IMR-90 (cell line): ENCODE results near the gene CYP20A1. TPM values are rescaled to one million over a fixed set of nuclear protein-coding genes. Genes with fewer than 3 reads are reported as not detected.

Source experiments
- ATAC-seq: fragments of 200-7000 bp; cut with Tn5 transposase; 2 replicates; pipeline ENCODE4 v1.9.1; 2020; ENCODE audit warnings: low read depth, mild to moderate bottlenecking, moderate library complexity
- BruUV-seq: library from RNA; stranded (reverse); fragments of 400-500 nt; replicated peaks from 2 replicates; lab custom pipeline; 2021; lab: Mats Ljungman, UMichigan
- CTCF ChIA-PET: fragments of 300-600 bp; formaldehyde crosslinking; extraction: SDS; loops from one replicate; lab custom pipeline; 2021; ENCODE audit warnings: antibody characterized with exemption; lab: Yijun Ruan, JAX
- POLR2A ChIA-PET: fragments of 300-600 bp; sonication (Branson Sonifier 250); formaldehyde crosslinking; loops from one replicate; lab custom pipeline; 2022; ENCODE audit warnings: antibody characterized with exemption; ENCODE audit not compliant: unreplicated experiment; lab: Charles Lee
- DNase-seq: peaks from one replicate; pipeline ENCODE4 v3.0.0; 2013
- H2AFZ ChIP-seq: replicated peaks from 2 replicates; pipeline ENCODE3; 2013; ENCODE audit warnings: low read length, mild to moderate bottlenecking; ENCODE audit not compliant: poor library complexity
- H2AK5ac ChIP-seq: 2 replicates; pipeline ENCODE4 v1.6.1; 2013; ENCODE audit warnings: low read depth, low read length, inconsistent platforms
- H2AK9ac ChIP-seq: replicated peaks from 2 replicates; pipeline ENCODE3; 2013; ENCODE audit warnings: mild to moderate bottlenecking, low read depth, low read length, moderate library complexity; ENCODE audit not compliant: poor library complexity
- H2BK120ac ChIP-seq: 2 replicates; pipeline ENCODE4 v1.6.1; 2013; ENCODE audit warnings: low read depth, low read length, inconsistent platforms
- H2BK15ac ChIP-seq: 3 replicates; pipeline ENCODE4 v1.6.1; 2013; ENCODE audit warnings: low read depth, low read length, inconsistent platforms
- H2BK20ac ChIP-seq: 2 replicates; pipeline ENCODE4 v1.6.1; 2013; ENCODE audit warnings: low read depth, mild to moderate bottlenecking, inconsistent platforms, low read length, moderate library complexity
- H2BK5ac ChIP-seq: 2 replicates; pipeline ENCODE4 v1.6.1; 2013; ENCODE audit warnings: mild to moderate bottlenecking, low read depth, low read length, inconsistent platforms; ENCODE audit not compliant: poor library complexity, severe bottlenecking
- H3K14ac ChIP-seq: replicated peaks from 2 replicates; pipeline ENCODE4 v1.6.1; 2013; ENCODE audit warnings: low read depth, low read length, inconsistent platforms
- H3K18ac ChIP-seq: 2 replicates; pipeline ENCODE4 v1.6.1; 2013; ENCODE audit warnings: low read depth, low read length, control low read depth
- H3K23ac ChIP-seq: 2 replicates; pipeline ENCODE4 v1.6.1; 2013; ENCODE audit warnings: low read depth, low read length, inconsistent platforms
- H3K27ac ChIP-seq: 2 replicates; pipeline ENCODE4 v1.5.1; 2013; ENCODE audit warnings: mild to moderate bottlenecking, control low read depth, low read length; ENCODE audit not compliant: insufficient read depth
- H3K27me3 ChIP-seq: 2 replicates; pipeline ENCODE4 v1.6.1; 2013; ENCODE audit warnings: low read length; ENCODE audit not compliant: control insufficient read depth, insufficient read depth
- H3K36me3 ChIP-seq: 2 replicates; pipeline ENCODE4 v1.6.1; 2013; ENCODE audit warnings: low read length, mixed read lengths; ENCODE audit not compliant: control insufficient read depth, insufficient read depth
- H3K4ac ChIP-seq: 2 replicates; pipeline ENCODE4 v1.6.1; 2013; ENCODE audit warnings: low read depth, low read length, inconsistent platforms
- H3K4me1 ChIP-seq: 2 replicates; pipeline ENCODE4 v1.6.1; 2013; ENCODE audit warnings: low read length, mixed read lengths; ENCODE audit not compliant: control insufficient read depth, insufficient read depth
- H3K4me2 ChIP-seq: 2 replicates; pipeline ENCODE4 v1.6.1; 2013; ENCODE audit warnings: low read depth, mild to moderate bottlenecking, control low read depth, low read length, moderate library complexity
- H3K4me3 ChIP-seq: 2 replicates; pipeline ENCODE4 v1.5.1; 2013; ENCODE audit warnings: low read depth, mild to moderate bottlenecking, control low read depth, low read length, moderate library complexity; ENCODE audit not compliant: insufficient read depth
- H3K56ac ChIP-seq: 2 replicates; pipeline ENCODE4 v1.6.1; 2013; ENCODE audit warnings: low read length, inconsistent platforms; ENCODE audit not compliant: insufficient read depth; ENCODE audit errors: extremely low read depth
- H3K79me1 ChIP-seq, 2 experiments: 2 replicates each; pipeline ENCODE4 v1.6.1; 2013; ENCODE audit warnings: low read length in 2 of 2, inconsistent platforms in 1 of 2, low read depth in 1 of 2
- H3K9ac ChIP-seq: 2 replicates; pipeline ENCODE4 v1.6.1; 2013; ENCODE audit warnings: low read depth, low read length, control low read depth
- H3K9me1 ChIP-seq: 2 replicates; pipeline ENCODE4 v1.6.1; 2013; ENCODE audit warnings: low read length, inconsistent platforms; ENCODE audit not compliant: insufficient read depth
- H3K9me3 ChIP-seq: 2 replicates; pipeline ENCODE4 v1.6.1; 2013; ENCODE audit warnings: low read length; ENCODE audit not compliant: control insufficient read depth, insufficient read depth
- H4K20me1 ChIP-seq: 2 replicates; pipeline ENCODE4 v1.6.1; 2013; ENCODE audit warnings: low read length, inconsistent platforms; ENCODE audit not compliant: insufficient read depth
- H4K5ac ChIP-seq: 2 replicates; pipeline ENCODE4 v1.6.1; 2013; ENCODE audit warnings: mild to moderate bottlenecking, low read depth, low read length, control low read depth
- H4K8ac ChIP-seq, 2 experiments: 2 replicates each; pipeline ENCODE4 v1.6.1; 2013; ENCODE audit warnings: low read depth in 2 of 2, low read length in 2 of 2, control low read depth in 1 of 2, inconsistent platforms in 1 of 2
- H4K91ac ChIP-seq: 2 replicates; pipeline ENCODE4 v1.6.1; 2013; ENCODE audit warnings: low read depth, low read length, inconsistent platforms; ENCODE audit not compliant: insufficient read depth
- BHLHE40 ChIP-seq: fragments of 150-350 bp; IDR thresholded peaks from 2 replicates; pipeline ENCODE4 v1.6.1; 2016; ENCODE audit warnings: mild to moderate bottlenecking, low read depth, low read length
- CEBPB ChIP-seq: IDR thresholded peaks from 2 replicates; pipeline ENCODE4 v1.6.1; 2012; ENCODE audit warnings: low read depth, low read length, improper control_type of control experiment
- ELK1 ChIP-seq: fragments of 150-350 bp; IDR thresholded peaks from 2 replicates; pipeline ENCODE4 v1.6.1; 2016; ENCODE audit warnings: low read depth, mild to moderate bottlenecking, low read length, moderate library complexity, borderline replicate concordance
- MAFK ChIP-seq: IDR thresholded peaks from 2 replicates; pipeline ENCODE4 v1.6.1; 2012; ENCODE audit warnings: low read depth, low read length, improper control_type of control experiment
- NFE2L2 ChIP-seq: fragments of 150-350 bp; IDR thresholded peaks from 2 replicates; pipeline ENCODE4 v1.6.1; 2016; ENCODE audit warnings: low read depth, mild to moderate bottlenecking, low read length
- POLR2A ChIP-seq: IDR thresholded peaks from 2 replicates; pipeline ENCODE4 v1.6.1; 2012; ENCODE audit warnings: mild to moderate bottlenecking, low read depth, low read length
- RCOR1 ChIP-seq: IDR thresholded peaks from 2 replicates; pipeline ENCODE4 v1.6.1; 2012; ENCODE audit warnings: mild to moderate bottlenecking, low read length, improper control_type of control experiment; ENCODE audit not compliant: insufficient replicate concordance
- RFX5 ChIP-seq: IDR thresholded peaks from 2 replicates; pipeline ENCODE4 v1.8.0; 2012; ENCODE audit warnings: low read depth, mild to moderate bottlenecking, low read length, moderate library complexity
- WGBS, 2 experiments: methylation state at CpG; one replicate each; pipeline versions ENCODE4 v1.1.5 to v1.1.7; 2013; ENCODE audit warnings: missing lambda C conversion rate in 2 of 2; ENCODE audit not compliant: insufficient read length in 1 of 2; ENCODE audit errors: extremely low coverage in 2 of 2; 5-methylcytosine and 5-hydroxymethylcytosine counted together
- dilution Hi-C: fragments of 300-500 bp; cut with HindIII; formaldehyde crosslinking; loops from one replicate; pipeline ENCODE4 v1.14.3; 2018; ENCODE audit warnings: low sequenced_read_pairs; ENCODE audit not compliant: unreplicated experiment
- in situ Hi-C: fragments of 300-500 bp; cut with MboI; formaldehyde crosslinking; loops from 3 replicates; pipeline ENCODE4 v1.14.3; 2019; ENCODE audit warnings: low sequenced_read_pairs, inconsistent platforms, mixed read lengths
- intact Hi-C: fragments of 100-400 bp; cut with micrococcal nuclease; formaldehyde crosslinking; loops from 2 replicates; pipeline ENCODE4 v1.10.0; 2022
- polyA plus RNA-seq, 3 experiments: library from polyadenylated mRNA; depleted of rRNA; stranded (reverse); fragments of >200 nt; gene quantifications; 2 replicates each; pipeline ENCODE4 v1.2.3, GENCODE V29; 2012; ENCODE audit warnings: low replicate concordance in 1 of 3
- total RNA-seq: library from RNA; depleted of rRNA; stranded (reverse); fragments of >200 nt; gene quantifications from 2 replicates; pipeline ENCODE4 v1.2.3, GENCODE V29; 2012
- TF ChIP-seq, protein P1 (sequence below): conservative IDR thresholded peaks from 2 replicates; pipeline ENCODE4 v1.5.1; 2012; ENCODE audit warnings: mild to moderate bottlenecking, low read depth, low read length, improper control_type of control experiment
- TF ChIP-seq, protein P2 (sequence below): fragments of 150-350 bp; IDR thresholded peaks from 2 replicates; pipeline ENCODE4 v1.6.1; 2017; ENCODE audit warnings: mild to moderate bottlenecking, antibody characterized with exemption, low read length, low read depth

Gene CYP20A1
- total and polyA plus RNA-seq, 2 of the 4 experiments (the other 2 are of a cell fraction) = 7.0 to 16.8 TPM

DNA sequence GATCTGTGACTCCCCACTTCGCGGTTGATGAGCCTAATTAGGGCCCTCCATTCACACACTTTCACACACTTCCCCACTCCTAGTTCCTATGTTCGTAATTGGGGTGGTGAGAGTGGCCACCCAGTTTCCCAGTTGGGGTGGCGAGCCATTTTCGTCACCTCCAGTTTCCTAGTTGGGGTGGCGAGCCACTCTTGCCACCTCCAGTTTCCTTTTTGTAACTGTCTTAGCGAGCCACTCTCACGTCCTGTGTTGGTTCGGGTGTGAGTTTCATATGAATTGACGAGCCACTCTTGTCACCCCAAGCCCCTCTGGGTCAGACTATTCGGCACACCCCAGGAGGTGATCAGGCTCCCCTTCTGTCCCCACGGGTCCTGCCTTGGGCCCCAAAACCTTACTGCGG lies 14.0 kb downstream of the CYP20A1 start:
- Histone ChIP-seq H3K27me3 (no peaks in the 10 kb centered on the region), H3K4me1 (no peaks in the 10 kb centered on the region), H2AK9ac (no peak overlapping the region), H3K23ac (no peak overlapping the region), H3K14ac (no peak overlapping the region), H3K79me1 (peaks cover 5 to 19% of the 10 kb centered on the region in 2 experiments), H4K20me1 (no peaks in the 10 kb centered on the region), H4K5ac (no peak overlapping the region), H2BK20ac (no peak overlapping the region), H3K4me3 (no peak overlapping the region), H2AK5ac (no peak overlapping the region), H3K9ac (no peak overlapping the region), H3K4ac (no peak overlapping the region), H2BK5ac (no peak overlapping the region), H2BK15ac (no peak overlapping the region), H3K18ac (no peak overlapping the region), H4K91ac (no peak overlapping the region), H3K9me3 (peaks cover 4% of the 10 kb centered on the region; the same call in 1 of the 2 replicates), H3K9me1 (no peaks in the 10 kb centered on the region), H3K4me2 (no peak overlapping the region), H4K8ac (no peak overlapping the region), H3K27ac (no peak overlapping the region), H2BK120ac (no peak overlapping the region), H3K56ac (no peak overlapping the region), H3K36me3 (peaks cover 34% of the 10 kb centered on the region), H2AFZ (no peak overlapping the region)
- WGBS, 2 experiments = no CpG with 5 or more reads among the region's 13 CpGs
- BruUV-seq = no TSS peak
- TF ChIP-seq RFX5 (no peak), BHLHE40 (no peak), NFE2L2 (no peak), CEBPB (no peak), ELK1 (no peak), MAFK (no peak), POLR2A (no peak), RCOR1 (no peak)
- TF ChIP-seq, protein P1, sequence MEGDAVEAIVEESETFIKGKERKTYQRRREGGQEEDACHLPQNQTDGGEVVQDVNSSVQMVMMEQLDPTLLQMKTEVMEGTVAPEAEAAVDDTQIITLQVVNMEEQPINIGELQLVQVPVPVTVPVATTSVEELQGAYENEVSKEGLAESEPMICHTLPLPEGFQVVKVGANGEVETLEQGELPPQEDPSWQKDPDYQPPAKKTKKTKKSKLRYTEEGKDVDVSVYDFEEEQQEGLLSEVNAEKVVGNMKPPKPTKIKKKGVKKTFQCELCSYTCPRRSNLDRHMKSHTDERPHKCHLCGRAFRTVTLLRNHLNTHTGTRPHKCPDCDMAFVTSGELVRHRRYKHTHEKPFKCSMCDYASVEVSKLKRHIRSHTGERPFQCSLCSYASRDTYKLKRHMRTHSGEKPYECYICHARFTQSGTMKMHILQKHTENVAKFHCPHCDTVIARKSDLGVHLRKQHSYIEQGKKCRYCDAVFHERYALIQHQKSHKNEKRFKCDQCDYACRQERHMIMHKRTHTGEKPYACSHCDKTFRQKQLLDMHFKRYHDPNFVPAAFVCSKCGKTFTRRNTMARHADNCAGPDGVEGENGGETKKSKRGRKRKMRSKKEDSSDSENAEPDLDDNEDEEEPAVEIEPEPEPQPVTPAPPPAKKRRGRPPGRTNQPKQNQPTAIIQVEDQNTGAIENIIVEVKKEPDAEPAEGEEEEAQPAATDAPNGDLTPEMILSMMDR = no peak
- TF ChIP-seq, protein P2, sequence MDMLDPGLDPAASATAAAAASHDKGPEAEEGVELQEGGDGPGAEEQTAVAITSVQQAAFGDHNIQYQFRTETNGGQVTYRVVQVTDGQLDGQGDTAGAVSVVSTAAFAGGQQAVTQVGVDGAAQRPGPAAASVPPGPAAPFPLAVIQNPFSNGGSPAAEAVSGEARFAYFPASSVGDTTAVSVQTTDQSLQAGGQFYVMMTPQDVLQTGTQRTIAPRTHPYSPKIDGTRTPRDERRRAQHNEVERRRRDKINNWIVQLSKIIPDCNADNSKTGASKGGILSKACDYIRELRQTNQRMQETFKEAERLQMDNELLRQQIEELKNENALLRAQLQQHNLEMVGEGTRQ = no peak
- ATAC-seq (no peak), DNase-seq (no peak)
- dilution Hi-C loops = no loop called here
- ChIA-PET POLR2A (no interaction called here), CTCF (no interaction called here)
- intact Hi-C loops = no loop called here
- in situ Hi-C loops = no loop called here
